Lower lobe of right lung (tissue), 2 donors: ENCODE data around the gene SARNP. TPM values are rescaled to one million over a fixed set of nuclear protein-coding genes. Genes with fewer than 3 reads are reported as not detected.
"Not testable (repeated sequence)": the region's sequence is repeated elsewhere in the genome, so short reads cannot be mapped to it uniquely, and the experiment has no call there.

ENCODE experiments used
- ATAC-seq, 2 donors: fragments of 200-7000 bp; cut with Tn5 transposase; one replicate each; pipeline ENCODE4 v1.9.1; 2020 to 2022; ENCODE audit warnings: mild to moderate bottlenecking in 2 of 2, moderate library complexity in 2 of 2
- DNase-seq: peaks from one replicate; pipeline ENCODE4 v3.0.0-alpha.2; 2020
- H3K27ac ChIP-seq: fragments of 200-600 bp; one replicate; pipeline ENCODE4 v1.8.0; 2022
- H3K27me3 ChIP-seq: fragments of 200-600 bp; one replicate; pipeline ENCODE4 v1.8.0; 2022; ENCODE audit warnings: low read depth
- H3K36me3 ChIP-seq: fragments of 200-600 bp; one replicate; pipeline ENCODE4 v1.8.0; 2022; ENCODE audit warnings: mild to moderate bottlenecking
- H3K4me1 ChIP-seq: fragments of 200-600 bp; one replicate; pipeline ENCODE4 v1.8.0; 2022
- H3K4me3 ChIP-seq: fragments of 200-600 bp; one replicate; pipeline ENCODE4 v1.8.0; 2022; ENCODE audit warnings: mild to moderate bottlenecking
- H3K9me3 ChIP-seq: fragments of 200-600 bp; one replicate; pipeline ENCODE4 v1.8.0; 2022
- intact Hi-C: fragments of 100-400 bp; cut with DNase I; formaldehyde crosslinking; loops from one replicate; pipeline ENCODE4 v1.11.0; 2022
- total RNA-seq: library from RNA; stranded (reverse); fragmentation: NEBNext Ultra II Directional; extraction: Animal tissue kit (Norgen Biotek cat#: 25700); gene quantifications from one replicate; pipeline ENCODE4 v1.2.1, GENCODE V29; 2021
- TF ChIP-seq, protein P1 (sequence below): fragments of 200-600 bp; IDR thresholded peaks from one replicate; pipeline ENCODE4 v1.8.0; 2022; ENCODE audit warnings: antibody characterized with exemption, mild to moderate bottlenecking
- donor health status: DM: no; HTN: yes; CAD: no; lungs with severe emphysema.

The SARNP gene
- total RNA-seq, 1 donor from 2014 or later, result 40.1 TPM

DNA sequence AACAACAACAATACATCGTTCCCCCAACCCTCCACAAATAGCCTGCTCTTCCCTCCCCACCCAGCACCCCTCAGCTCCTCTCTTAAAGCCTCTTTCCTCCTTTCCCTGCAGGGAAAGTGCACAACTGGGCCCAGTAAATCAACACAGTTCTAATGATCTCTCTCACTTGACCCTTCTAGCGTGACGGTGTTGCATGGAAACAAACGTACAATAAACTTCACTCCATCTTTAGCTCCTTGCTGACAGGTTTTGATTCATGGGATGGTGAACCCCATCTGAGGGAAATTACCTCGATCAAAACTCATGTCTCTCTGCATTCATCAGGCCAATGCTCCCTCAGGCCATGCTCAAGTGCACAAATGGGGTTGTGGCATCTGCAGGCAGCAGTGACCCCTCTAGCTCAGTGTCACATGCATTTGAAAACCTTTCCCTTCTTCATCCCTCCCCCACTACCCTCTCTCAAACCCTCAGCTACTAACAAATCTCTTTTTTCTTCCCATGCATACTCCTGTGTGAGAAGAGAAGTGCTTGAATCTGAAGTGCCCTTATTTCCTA, 51.7 kb downstream of the SARNP start:
- Histone ChIP-seq H3K9me3 (no peaks in the 10 kb centered on the region), H3K4me3 (no peak overlapping the region), H3K27me3 (no peaks in the 10 kb centered on the region), H3K27ac (no peak overlapping the region), H3K36me3 (peaks cover 60% of the 10 kb centered on the region), H3K4me1 (no peaks in the 10 kb centered on the region)
- TF ChIP-seq, protein P1, sequence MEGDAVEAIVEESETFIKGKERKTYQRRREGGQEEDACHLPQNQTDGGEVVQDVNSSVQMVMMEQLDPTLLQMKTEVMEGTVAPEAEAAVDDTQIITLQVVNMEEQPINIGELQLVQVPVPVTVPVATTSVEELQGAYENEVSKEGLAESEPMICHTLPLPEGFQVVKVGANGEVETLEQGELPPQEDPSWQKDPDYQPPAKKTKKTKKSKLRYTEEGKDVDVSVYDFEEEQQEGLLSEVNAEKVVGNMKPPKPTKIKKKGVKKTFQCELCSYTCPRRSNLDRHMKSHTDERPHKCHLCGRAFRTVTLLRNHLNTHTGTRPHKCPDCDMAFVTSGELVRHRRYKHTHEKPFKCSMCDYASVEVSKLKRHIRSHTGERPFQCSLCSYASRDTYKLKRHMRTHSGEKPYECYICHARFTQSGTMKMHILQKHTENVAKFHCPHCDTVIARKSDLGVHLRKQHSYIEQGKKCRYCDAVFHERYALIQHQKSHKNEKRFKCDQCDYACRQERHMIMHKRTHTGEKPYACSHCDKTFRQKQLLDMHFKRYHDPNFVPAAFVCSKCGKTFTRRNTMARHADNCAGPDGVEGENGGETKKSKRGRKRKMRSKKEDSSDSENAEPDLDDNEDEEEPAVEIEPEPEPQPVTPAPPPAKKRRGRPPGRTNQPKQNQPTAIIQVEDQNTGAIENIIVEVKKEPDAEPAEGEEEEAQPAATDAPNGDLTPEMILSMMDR, result no peak
- ATAC-seq (no peak), DNase-seq (no peak)
- intact Hi-C loops, result no loop called here

DNA sequence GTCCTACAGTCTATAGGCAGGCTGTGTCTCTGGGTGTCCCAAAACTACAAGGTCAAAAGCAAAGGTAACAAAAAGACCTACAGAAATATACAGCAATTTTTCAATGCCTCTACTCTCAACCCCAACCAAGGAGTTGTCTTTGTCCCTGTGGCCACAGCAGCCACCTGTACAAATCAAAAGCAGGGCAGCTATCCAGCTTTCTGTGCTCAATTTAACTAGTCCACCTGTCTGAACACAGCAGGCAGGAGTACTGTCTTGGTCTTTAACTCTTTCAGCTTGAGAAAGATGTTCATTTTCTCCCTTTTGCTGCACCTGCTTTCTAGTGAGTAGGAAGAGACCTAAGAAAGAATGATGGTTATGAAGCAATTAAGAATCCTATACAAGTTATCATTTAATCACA, 54.9 kb downstream of the SARNP start:
- no peak overlapping the region for H3K27ac ChIP-seq
- no peaks in the 10 kb centered on the region for H3K4me1 ChIP-seq
- no peaks in the 10 kb centered on the region for H3K27me3 ChIP-seq
- peaks cover 70% of the 10 kb centered on the region for H3K36me3 ChIP-seq
- ATAC-seq (no peak), DNase-seq (no peak)
- H3K4me3 ChIP-seq, result no peak overlapping the region
- TF ChIP-seq, protein P1, result no peak
- H3K9me3 ChIP-seq, result no peaks in the 10 kb centered on the region
- intact Hi-C loops, result no loop called here

DNA sequence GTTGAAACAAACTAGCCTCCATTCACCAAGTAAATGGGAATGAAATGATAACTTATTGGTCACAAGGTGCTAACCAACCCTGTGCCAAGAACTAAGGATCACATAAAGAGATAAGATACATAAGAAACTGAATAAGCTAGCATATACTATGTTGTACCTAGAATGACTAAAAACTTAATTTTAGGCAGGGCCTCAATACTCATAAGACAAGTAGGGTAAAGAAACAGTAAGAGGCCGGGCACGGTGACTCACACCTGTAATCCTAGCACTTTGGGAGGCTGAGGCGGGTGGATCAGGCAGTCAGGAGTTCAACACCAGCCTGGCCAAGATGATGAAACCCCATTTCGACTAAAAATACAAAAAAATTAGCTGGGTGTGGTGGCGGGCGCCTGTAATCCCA, 56.9 kb downstream of the SARNP start:
- ATAC-seq, result no peak
- peaks cover 77% of the 10 kb centered on the region for H3K36me3 ChIP-seq

DNA sequence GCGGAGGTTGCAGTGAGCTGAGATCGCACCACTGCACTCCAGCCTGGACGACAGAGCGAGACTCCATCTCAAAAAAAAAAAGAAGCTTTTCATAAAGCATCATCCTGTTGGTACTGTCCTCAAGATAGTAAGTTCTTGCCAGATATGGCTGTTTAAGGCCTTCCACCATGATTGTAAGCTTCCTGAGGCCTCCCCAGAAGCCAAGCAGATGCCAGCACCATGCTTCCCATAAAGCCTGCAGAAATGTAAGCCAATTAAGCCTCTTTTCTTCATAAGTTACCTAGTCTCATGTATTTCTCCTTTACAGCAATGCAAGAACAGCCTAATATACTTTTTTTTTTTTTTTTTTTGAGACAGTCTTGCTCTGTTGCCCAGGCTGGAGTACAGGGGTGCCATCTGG, 58.9 kb downstream of the SARNP start:
- H3K27me3 ChIP-seq, DNase-seq, H3K4me1 ChIP-seq, H3K27ac ChIP-seq, H3K9me3 ChIP-seq, intact Hi-C loops, ATAC-seq, H3K4me3 ChIP-seq: not testable (repeated sequence)
- peaks cover 86% of the 10 kb centered on the region for H3K36me3 ChIP-seq

More for the DNA sequence above, 56.9 kb downstream of the SARNP start:
- Histone ChIP-seq H3K4me3 (no peak overlapping the region), H3K4me1 (no peaks in the 10 kb centered on the region), H3K9me3 (no peaks in the 10 kb centered on the region), H3K27ac (no peak overlapping the region), H3K27me3 (no peaks in the 10 kb centered on the region)
- intact Hi-C loops, result no loop called here
- no peak for DNase-seq
- TF ChIP-seq, protein P1, result no peak

DNA sequence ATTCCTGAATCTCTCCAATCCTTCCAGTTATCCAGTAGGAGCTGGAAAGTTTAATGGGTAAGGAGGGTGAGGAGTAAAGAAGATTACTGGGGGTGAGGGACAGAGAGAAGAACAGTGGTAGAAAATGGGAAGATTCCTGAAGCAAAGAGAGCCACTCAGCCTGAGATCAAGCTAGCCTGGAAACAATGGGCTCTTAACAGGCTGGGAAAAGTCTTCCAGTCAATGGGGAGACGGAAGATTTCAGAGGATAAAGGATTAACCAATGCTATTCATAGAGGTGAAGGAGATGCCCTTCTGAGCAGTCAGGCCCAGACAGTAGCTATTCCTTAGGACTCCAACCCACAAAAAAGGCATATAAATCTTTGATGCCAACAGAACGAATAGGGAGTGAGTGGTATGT, 59.8 kb downstream of the SARNP start:
- no peak for ATAC-seq
- Histone ChIP-seq H3K4me3 (no peak overlapping the region), H3K27ac (no peak overlapping the region), H3K9me3 (no peaks in the 10 kb centered on the region), H3K27me3 (no peaks in the 10 kb centered on the region), H3K4me1 (no peaks in the 10 kb centered on the region), H3K36me3 (peaks cover 86% of the 10 kb centered on the region)
- TF ChIP-seq, protein P1, result no peak
- intact Hi-C loops, result no loop called here
- DNase-seq, result no peak

DNA sequence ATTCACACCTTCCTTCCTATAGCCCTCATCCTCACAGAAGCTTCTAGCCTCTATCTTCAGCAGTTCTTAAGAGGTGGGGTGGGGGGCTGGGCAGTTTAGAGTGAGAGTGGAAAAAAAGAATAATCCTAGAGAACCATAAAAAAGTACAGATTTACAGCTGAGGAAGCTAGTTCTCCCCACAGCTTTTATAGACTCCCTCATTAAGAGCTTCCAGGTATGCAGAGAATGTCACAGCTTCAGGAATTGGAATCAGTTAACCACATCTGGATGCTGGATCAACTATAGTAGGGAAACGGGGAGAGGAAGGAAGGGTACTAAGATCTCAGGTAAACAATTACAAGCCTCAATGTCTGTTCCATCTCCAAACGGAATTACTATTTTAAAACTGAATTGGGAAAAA, 62.3 kb downstream of the SARNP start:
- Histone ChIP-seq H3K36me3 (peaks cover 94% of the 10 kb centered on the region), H3K27me3 (no peaks in the 10 kb centered on the region), H3K9me3 (no peaks in the 10 kb centered on the region), H3K4me3 (no peak overlapping the region), H3K27ac (no peak overlapping the region), H3K4me1 (no peaks in the 10 kb centered on the region)
- TF ChIP-seq, protein P1, result no peak
- intact Hi-C loops, result no loop called here
- ATAC-seq (no peak), DNase-seq (no peak)
